KMS-11 (cell line): ENCODE results near the gene ZDHHC22.

Source experiments
- H2AFZ ChIP-seq: fragments of 200-600 bp; sonication (generic); 2 replicates; pipeline ENCODE4 v1.6.1; 2016; ENCODE audit warnings: antibody characterized with exemption, mixed run types, low read depth
- H3K27ac ChIP-seq: fragments of 200-600 bp; sonication (generic); 2 replicates; pipeline ENCODE4 v1.6.1; 2016; ENCODE audit warnings: mild to moderate bottlenecking, mixed run types
- H3K27me3 ChIP-seq: fragments of 200-600 bp; sonication (generic); 2 replicates; pipeline ENCODE4 v1.6.1; 2017; ENCODE audit warnings: mild to moderate bottlenecking, low read depth, mixed run types, moderate library complexity; ENCODE audit not compliant: insufficient read depth
- H3K36me3 ChIP-seq: fragments of 200-600 bp; sonication (generic); 2 replicates; pipeline ENCODE4 v1.6.1; 2017; ENCODE audit warnings: mild to moderate bottlenecking, mixed run types; ENCODE audit not compliant: insufficient read depth
- H3K4me1 ChIP-seq: fragments of 200-600 bp; sonication (generic); 2 replicates; pipeline ENCODE4 v1.6.1; 2016; ENCODE audit warnings: mild to moderate bottlenecking, low read depth, mixed run types; ENCODE audit not compliant: poor library complexity, severe bottlenecking
- H3K4me2 ChIP-seq: fragments of 200-600 bp; sonication (generic); 2 replicates; pipeline ENCODE4 v1.7.0; 2016; ENCODE audit warnings: mild to moderate bottlenecking, mixed run types
- H3K4me3 ChIP-seq: fragments of 200-600 bp; sonication (generic); IDR thresholded peaks from 2 replicates; pipeline ENCODE4 v1.6.1; 2017; ENCODE audit warnings: low read depth, low read length, mixed read lengths; ENCODE audit not compliant: insufficient read depth
- H3K79me2 ChIP-seq: fragments of 200-600 bp; sonication (generic); 2 replicates; pipeline ENCODE4 v1.6.1; 2016; ENCODE audit warnings: low read depth, mixed run types; ENCODE audit not compliant: insufficient read depth
- H3K9ac ChIP-seq: fragments of 200-600 bp; sonication (generic); 2 replicates; pipeline ENCODE4 v1.6.1; 2016; ENCODE audit warnings: mild to moderate bottlenecking, mixed run types
- H4K20me1 ChIP-seq: fragments of 200-600 bp; sonication (generic); 2 replicates; pipeline ENCODE4 v1.6.1; 2016; ENCODE audit warnings: mild to moderate bottlenecking, mixed run types; ENCODE audit not compliant: insufficient read depth
- TF ChIP-seq, protein P1 (sequence below): fragments of 200-600 bp; sonication (generic); conservative IDR thresholded peaks from 2 replicates; pipeline ENCODE4 v1.6.1; 2017; ENCODE audit warnings: low read depth, mild to moderate bottlenecking, antibody characterized with exemption, low read length, moderate library complexity, mixed read lengths

Gene ZDHHC22

DNA sequence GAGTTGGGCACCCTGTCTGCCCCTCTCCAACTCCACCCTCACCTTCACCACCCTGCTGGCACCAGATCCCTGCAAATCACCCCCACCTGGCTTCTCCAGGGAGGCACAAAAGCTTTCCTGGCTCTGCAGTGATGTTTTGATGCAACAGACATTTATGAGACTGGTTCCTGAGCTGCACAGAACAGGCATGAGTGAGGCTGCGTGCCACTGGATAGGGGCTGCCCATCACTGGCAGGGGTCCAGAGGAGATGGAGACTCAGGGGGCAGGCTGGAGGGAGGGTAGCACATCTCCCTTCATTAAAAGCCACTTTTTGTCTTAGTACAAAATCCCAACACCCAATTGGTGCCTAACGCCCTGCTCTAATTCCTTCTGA lies 17.3 kb upstream of the ZDHHC22 start:
- Histone ChIP-seq H3K27ac (no peak overlapping the region), H2AFZ (no peak overlapping the region), H3K4me2 (no peak overlapping the region), H3K9ac (no peak overlapping the region), H3K4me1 (no peaks in the 10 kb centered on the region), H4K20me1 (no peaks in the 10 kb centered on the region), H3K4me3 (no peak overlapping the region), H3K36me3 (no peaks in the 10 kb centered on the region), H3K79me2 (no peaks in the 10 kb centered on the region), H3K27me3 (no peaks in the 10 kb centered on the region)
- TF ChIP-seq, protein P1, sequence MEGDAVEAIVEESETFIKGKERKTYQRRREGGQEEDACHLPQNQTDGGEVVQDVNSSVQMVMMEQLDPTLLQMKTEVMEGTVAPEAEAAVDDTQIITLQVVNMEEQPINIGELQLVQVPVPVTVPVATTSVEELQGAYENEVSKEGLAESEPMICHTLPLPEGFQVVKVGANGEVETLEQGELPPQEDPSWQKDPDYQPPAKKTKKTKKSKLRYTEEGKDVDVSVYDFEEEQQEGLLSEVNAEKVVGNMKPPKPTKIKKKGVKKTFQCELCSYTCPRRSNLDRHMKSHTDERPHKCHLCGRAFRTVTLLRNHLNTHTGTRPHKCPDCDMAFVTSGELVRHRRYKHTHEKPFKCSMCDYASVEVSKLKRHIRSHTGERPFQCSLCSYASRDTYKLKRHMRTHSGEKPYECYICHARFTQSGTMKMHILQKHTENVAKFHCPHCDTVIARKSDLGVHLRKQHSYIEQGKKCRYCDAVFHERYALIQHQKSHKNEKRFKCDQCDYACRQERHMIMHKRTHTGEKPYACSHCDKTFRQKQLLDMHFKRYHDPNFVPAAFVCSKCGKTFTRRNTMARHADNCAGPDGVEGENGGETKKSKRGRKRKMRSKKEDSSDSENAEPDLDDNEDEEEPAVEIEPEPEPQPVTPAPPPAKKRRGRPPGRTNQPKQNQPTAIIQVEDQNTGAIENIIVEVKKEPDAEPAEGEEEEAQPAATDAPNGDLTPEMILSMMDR = no peak

DNA sequence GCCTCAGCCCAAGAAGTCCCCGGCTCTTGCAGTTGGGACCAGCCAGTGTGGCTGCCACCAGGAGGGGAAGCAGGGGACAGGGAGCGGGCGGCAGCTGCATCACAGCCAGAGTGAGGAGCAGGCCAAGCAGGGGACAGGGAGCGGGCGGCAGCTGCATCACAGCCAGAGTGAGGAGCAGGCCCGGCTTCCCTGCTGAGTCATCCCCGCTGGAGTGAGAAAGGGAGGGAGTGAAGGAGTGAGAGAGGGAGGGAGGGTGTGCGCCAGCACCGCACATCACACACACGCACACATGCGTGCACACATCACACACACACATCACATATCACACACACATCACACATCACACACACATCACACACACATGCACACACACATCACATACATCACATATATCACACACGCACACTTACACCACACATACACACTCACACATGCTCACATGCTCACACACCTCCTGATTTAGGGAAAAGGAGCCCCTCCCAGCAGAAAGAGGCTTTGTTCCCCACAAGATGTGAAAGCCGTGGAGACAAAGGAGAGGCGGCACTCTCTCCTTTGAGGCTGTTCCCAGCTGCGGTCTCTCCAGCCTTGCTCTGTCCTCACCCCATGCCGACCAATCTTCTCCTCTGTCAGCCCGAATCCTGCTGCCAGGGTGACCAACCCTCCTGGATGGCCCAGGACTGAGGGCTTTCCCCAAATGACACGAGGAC lies 16.7 kb upstream of the ZDHHC22 start:
- Histone ChIP-seq H3K4me3 (no peak overlapping the region), H3K27ac (no peak overlapping the region), H2AFZ (no peak overlapping the region), H3K79me2 (no peaks in the 10 kb centered on the region), H3K4me2 (no peak overlapping the region), H4K20me1 (no peaks in the 10 kb centered on the region), H3K9ac (no peak overlapping the region), H3K36me3 (no peaks in the 10 kb centered on the region), H3K4me1 (no peaks in the 10 kb centered on the region), H3K27me3 (no peaks in the 10 kb centered on the region)
- TF ChIP-seq, protein P1 = no peak

DNA sequence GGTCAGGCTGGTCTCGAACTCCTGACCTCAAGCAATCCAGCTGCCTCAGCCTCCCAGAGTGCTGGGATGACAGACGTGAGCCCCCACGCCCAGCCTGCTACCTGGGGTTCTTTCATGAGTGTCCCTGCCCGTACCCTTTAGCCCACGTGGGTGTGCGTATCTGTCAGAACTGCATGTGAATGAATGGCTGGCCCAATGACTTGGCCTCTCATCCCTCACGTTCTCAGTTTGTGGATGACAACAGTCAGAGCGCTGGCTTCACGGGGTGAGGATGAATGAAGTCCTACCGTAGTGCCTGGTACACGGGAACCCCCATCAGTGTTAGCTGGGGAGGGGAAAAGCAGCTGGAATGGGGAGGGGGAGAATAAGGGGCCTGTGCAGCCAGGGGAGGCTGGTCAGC lies 16.1 kb upstream of the ZDHHC22 start:
- Histone ChIP-seq H3K27me3 (no peaks in the 10 kb centered on the region), H3K9ac (no peak overlapping the region), H3K27ac (no peak overlapping the region), H3K36me3 (no peaks in the 10 kb centered on the region), H4K20me1 (no peaks in the 10 kb centered on the region), H3K4me3 (no peak overlapping the region), H3K79me2 (no peaks in the 10 kb centered on the region), H2AFZ (no peak overlapping the region), H3K4me2 (no peak overlapping the region), H3K4me1 (no peaks in the 10 kb centered on the region)
- TF ChIP-seq, protein P1 = no peak

DNA sequence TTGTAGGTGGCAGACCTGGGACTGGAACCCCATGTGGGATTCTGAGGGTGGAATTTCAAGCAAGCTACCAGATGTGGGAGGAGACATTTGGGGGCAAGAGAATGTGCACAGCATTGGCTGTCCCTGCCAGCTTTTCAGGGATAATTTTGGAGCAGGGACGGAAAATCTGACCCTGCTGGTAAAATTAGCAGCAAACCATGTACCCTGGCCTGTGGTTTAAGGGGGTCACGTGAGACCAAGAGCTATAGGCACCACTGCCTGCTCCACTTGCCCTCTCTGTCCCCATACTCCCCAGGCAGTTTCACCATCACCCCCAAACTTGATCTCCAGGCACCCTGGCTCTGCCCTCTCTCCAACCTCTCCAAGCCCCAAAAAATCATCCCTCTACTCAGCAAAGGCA lies 13.5 kb upstream of the ZDHHC22 start:
- TF ChIP-seq, protein P1 = no peak
- H3K9ac ChIP-seq = no peak overlapping the region

More for the DNA sequence above, 13.5 kb upstream of the ZDHHC22 start:
- H3K4me3 ChIP-seq = no peak overlapping the region
- no peaks in the 10 kb centered on the region for H3K27me3 ChIP-seq
- no peaks in the 10 kb centered on the region for H3K79me2 ChIP-seq
- no peaks in the 10 kb centered on the region for H4K20me1 ChIP-seq
- no peak overlapping the region for H3K4me2 ChIP-seq
- H3K36me3 ChIP-seq = no peaks in the 10 kb centered on the region
- H3K27ac ChIP-seq = no peak overlapping the region
- peaks cover 4% of the 10 kb centered on the region for H3K4me1 ChIP-seq
- H2AFZ ChIP-seq = no peak overlapping the region
